Measurements from ENCODE around the gene TNFRSF21.

Gene TNFRSF21

GRCh38 chr6:47268572-47269187, 41.0 kb downstream of the TNFRSF21 start:
- Histone ChIP-seq H3K4me3 (no peak overlapping the region), H3K27ac (no peak overlapping the region), H3K9me3 (no peaks in the 10 kb centered on the region), H3K27me3 (no peaks in the 10 kb centered on the region), H3K36me3 (no peaks in the 10 kb centered on the region), H3K4me1 (no peaks in the 10 kb centered on the region)
- no peak for DNase-seq
- intact Hi-C loops (cut with DNase I; ENCODE audit: low total_unique reads), result no loop called here
- TF ChIP-seq, protein P1, sequence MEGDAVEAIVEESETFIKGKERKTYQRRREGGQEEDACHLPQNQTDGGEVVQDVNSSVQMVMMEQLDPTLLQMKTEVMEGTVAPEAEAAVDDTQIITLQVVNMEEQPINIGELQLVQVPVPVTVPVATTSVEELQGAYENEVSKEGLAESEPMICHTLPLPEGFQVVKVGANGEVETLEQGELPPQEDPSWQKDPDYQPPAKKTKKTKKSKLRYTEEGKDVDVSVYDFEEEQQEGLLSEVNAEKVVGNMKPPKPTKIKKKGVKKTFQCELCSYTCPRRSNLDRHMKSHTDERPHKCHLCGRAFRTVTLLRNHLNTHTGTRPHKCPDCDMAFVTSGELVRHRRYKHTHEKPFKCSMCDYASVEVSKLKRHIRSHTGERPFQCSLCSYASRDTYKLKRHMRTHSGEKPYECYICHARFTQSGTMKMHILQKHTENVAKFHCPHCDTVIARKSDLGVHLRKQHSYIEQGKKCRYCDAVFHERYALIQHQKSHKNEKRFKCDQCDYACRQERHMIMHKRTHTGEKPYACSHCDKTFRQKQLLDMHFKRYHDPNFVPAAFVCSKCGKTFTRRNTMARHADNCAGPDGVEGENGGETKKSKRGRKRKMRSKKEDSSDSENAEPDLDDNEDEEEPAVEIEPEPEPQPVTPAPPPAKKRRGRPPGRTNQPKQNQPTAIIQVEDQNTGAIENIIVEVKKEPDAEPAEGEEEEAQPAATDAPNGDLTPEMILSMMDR (IDR thresholded peaks at IDR 0.05), result no peak

- no peak for DNase-seq
- no peaks in the 10 kb centered on the region for H3K4me1 ChIP-seq
- H3K4me3 ChIP-seq, result no peak overlapping the region
- intact Hi-C loops (cut with DNase I; ENCODE audit: low total_unique reads), result no loop called here
- TF ChIP-seq, protein P1 (IDR thresholded peaks at IDR 0.05), result no peak
- no peaks in the 10 kb centered on the region for H3K9me3 ChIP-seq
- no peaks in the 10 kb centered on the region for H3K36me3 ChIP-seq
- H3K27me3 ChIP-seq, result no peaks in the 10 kb centered on the region
- H3K27ac ChIP-seq, result no peak overlapping the region
Observed at GRCh38 chr6:47267301-47267700, 42.4 kb downstream of the TNFRSF21 start.

DNA sequence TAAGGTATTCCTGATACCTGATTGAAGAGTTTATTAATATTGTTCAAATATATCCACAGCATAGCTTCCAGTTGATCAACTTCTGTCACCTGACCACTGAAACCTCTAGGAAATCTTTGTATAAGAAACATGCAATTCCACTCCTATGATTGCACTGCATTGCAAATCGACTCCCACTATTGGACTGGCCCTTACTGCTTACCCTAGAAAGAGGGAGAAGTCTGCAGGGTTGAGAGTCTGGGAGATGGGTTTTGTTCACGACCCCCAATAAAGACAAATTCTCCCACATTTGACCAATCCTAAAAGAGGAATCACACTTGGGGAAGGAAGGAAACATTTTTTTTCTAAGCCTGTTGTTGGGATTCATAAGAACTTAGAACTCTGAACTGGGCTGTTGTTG, 43.7 kb downstream of the TNFRSF21 start:
- TF ChIP-seq, protein P1 (IDR thresholded peaks at IDR 0.05), result no peak
- Histone ChIP-seq H3K4me1 (no peaks in the 10 kb centered on the region), H3K4me3 (no peak overlapping the region), H3K9me3 (no peaks in the 10 kb centered on the region), H3K27ac (no peak overlapping the region), H3K36me3 (no peaks in the 10 kb centered on the region), H3K27me3 (no peaks in the 10 kb centered on the region)
- intact Hi-C loops (cut with DNase I; ENCODE audit: low total_unique reads), result no loop called here
- DNase-seq, result no peak

DNA sequence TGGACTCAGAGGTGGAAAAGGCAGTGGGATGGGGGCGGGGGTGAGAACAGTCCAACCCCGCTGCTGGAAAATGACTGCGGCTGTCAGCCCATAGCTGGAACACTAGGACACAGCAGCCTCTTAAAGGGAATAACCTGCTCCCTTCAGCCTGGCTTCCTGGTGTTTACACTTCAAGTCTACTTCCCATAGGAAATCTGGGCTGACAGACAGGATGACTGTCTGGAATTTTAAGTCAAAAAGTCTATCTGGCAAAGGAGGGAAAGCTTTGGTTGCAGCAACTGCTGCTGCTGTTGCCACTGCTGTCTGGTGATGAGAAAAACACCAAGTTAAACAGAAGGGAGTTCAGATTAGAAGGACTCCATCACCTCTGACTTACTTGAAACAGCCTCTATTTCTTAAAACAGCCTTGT, 44.9 kb downstream of the TNFRSF21 start:
- Histone ChIP-seq H3K36me3 (no peaks in the 10 kb centered on the region), H3K4me3 (no peak overlapping the region), H3K9me3 (no peaks in the 10 kb centered on the region), H3K4me1 (no peaks in the 10 kb centered on the region), H3K27me3 (no peaks in the 10 kb centered on the region), H3K27ac (no peak overlapping the region)
- TF ChIP-seq, protein P1 (IDR thresholded peaks at IDR 0.05), result no peak
- intact Hi-C loops (cut with DNase I; ENCODE audit: low total_unique reads), result no loop called here
- no peak for DNase-seq

DNA sequence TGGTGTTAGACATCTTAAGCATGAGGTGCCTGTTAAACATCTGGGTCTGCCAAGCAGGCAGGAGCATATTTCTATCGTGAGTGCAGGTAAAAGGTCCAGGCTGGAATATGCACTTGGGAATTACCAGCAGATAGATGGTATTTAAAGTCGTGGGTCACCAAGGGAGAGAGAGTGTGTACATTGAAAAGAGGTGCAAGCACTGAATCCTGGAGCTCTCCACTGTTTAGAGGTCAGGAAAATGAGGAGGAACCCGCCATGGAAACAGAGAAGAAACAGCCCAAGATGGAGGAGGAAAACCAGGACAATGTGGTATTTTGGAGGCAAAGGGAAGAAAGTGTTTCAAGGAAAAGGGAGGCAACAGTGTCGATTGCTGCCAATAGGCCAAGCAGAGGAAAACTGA, 46.4 kb downstream of the TNFRSF21 start:
- intact Hi-C loops (cut with DNase I; ENCODE audit: low total_unique reads), result no loop called here
- DNase-seq, result no peak
- no peaks in the 10 kb centered on the region for H3K27me3 ChIP-seq
- no peaks in the 10 kb centered on the region for H3K4me1 ChIP-seq
- no peaks in the 10 kb centered on the region for H3K9me3 ChIP-seq
- TF ChIP-seq, protein P1 (IDR thresholded peaks at IDR 0.05), result no peak
- no peak overlapping the region for H3K27ac ChIP-seq
- no peaks in the 10 kb centered on the region for H3K36me3 ChIP-seq
- H3K4me3 ChIP-seq, result no peak overlapping the region

DNA sequence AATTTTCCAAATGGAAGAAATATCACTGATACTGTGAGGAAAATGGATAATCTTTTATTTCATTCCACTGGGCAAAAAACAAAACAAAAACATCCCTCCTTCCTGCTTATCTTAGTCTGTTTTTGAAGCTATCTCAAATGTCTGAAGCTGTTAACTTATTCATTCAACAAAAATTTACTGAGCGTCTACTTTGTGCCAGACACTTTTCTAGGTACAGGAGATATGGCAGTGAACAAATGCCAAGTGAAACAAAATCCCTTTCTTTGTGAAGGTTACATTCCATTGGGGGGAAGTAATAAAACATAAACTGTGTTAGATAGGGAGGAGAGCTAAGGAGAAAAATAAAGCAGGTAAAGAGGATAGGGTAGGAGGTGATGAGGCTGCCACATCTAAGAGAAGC, 47.5 kb downstream of the TNFRSF21 start:
- Histone ChIP-seq H3K27ac (no peak overlapping the region), H3K9me3 (no peaks in the 10 kb centered on the region), H3K36me3 (no peaks in the 10 kb centered on the region), H3K4me3 (no peak overlapping the region), H3K27me3 (no peaks in the 10 kb centered on the region), H3K4me1 (no peaks in the 10 kb centered on the region)
- no peak for DNase-seq
- TF ChIP-seq, protein P1 (IDR thresholded peaks at IDR 0.05), result no peak
- intact Hi-C loops (cut with DNase I; ENCODE audit: low total_unique reads), result no loop called here

Data from tibial artery (tissue), 4 donors.